HCT116 (cell line): Measurements from ENCODE around the gene HOXA7. TPM values are rescaled to one million over a fixed set of nuclear protein-coding genes. Genes with fewer than 3 reads are reported as not detected.

ENCODE experiments used
- ATAC-seq: fragments of 200-7000 bp; cut with Tn5 transposase; 2 replicates; pipeline ENCODE4 v1.9.1; 2020; ENCODE audit warnings: mild to moderate bottlenecking, moderate library complexity
- BruUV-seq: library from RNA; stranded (reverse); fragments of 400-500 nt; replicated peaks from 2 replicates; lab custom pipeline; 2021; lab: Mats Ljungman, UMichigan
- CTCF ChIA-PET: fragments of 300-600 bp; sonication (Branson Sonifier 250); formaldehyde crosslinking; loops from one replicate; lab custom pipeline; 2021; ENCODE audit warnings: antibody characterized with exemption; lab: Charles Lee
- POLR2A ChIA-PET: fragments of 300-600, 350-600 bp; sonication (Branson Sonifier 250); formaldehyde crosslinking; loops from one replicate; lab custom pipeline; 2021; ENCODE audit warnings: antibody characterized with exemption; lab: Charles Lee
- RAD21 ChIA-PET, 2 experiments: fragments of 300-600 bp; sonication (Branson Sonifier 250); formaldehyde crosslinking; loops; one replicate each; lab custom pipeline; 2023; ENCODE audit warnings: low total read pairs in 2 of 2; ENCODE audit not compliant: uncharacterized antibody in 2 of 2, unreplicated experiment in 2 of 2, low non-redundant PET in 1 of 2; lab: Charles Lee
- DNase-seq: peaks from one replicate; pipeline ENCODE4 v3.0.0-alpha.2; 2010; ENCODE audit warnings: low read depth, low spot score
- H2AFZ ChIP-seq: fragments of 200-600 bp; shearing (Covaris generic), sonication (generic); 2 replicates; pipeline ENCODE4 v1.6.1; 2017; ENCODE audit warnings: low read depth, mixed run types, mixed read lengths, antibody characterized with exemption, low read length; ENCODE audit not compliant: poor library complexity, severe bottlenecking
- H3K27ac ChIP-seq: 2 replicates; pipeline ENCODE4 v1.5.1; 2012; ENCODE audit warnings: low read depth, low read length
- H3K27me3 ChIP-seq: fragments of 200-600 bp; sonication (generic); 2 replicates; pipeline ENCODE4 v1.6.1; 2016; ENCODE audit warnings: mixed run types, low read length, mixed read lengths; ENCODE audit not compliant: insufficient read depth
- H3K36me3 ChIP-seq, 2 experiments: fragments of 200-500 bp in 1 of 2; fragments of 200-600 bp in 1 of 2; sonication (Bioruptor generic) in 1 of 2; sonication (generic) in 1 of 2; 2 replicates each; pipeline versions ENCODE4 v1.5.1 to v1.6.1; 2014 to 2016; ENCODE audit warnings: low read length in 2 of 2, inconsistent platforms in 1 of 2, mixed read lengths in 1 of 2, mixed run types in 1 of 2; ENCODE audit not compliant: insufficient read depth in 2 of 2, control insufficient read depth in 1 of 2
- H3K4me1 ChIP-seq, 2 experiments: fragments of 200-600 bp in 1 of 2; sonication (generic) in 1 of 2; 2 replicates each; pipeline versions ENCODE4 v1.5.1 to v1.6.1; 2012 to 2017; ENCODE audit warnings: low read length in 2 of 2, inconsistent platforms in 1 of 2, mild to moderate bottlenecking in 1 of 2, mixed read lengths in 1 of 2, mixed run types in 1 of 2, moderate library complexity in 1 of 2; ENCODE audit not compliant: insufficient read depth in 2 of 2, control insufficient read depth in 1 of 2
- H3K4me2 ChIP-seq: fragments of 200-600 bp; sonication (generic); 2 replicates; pipeline ENCODE4 v1.6.1; 2017; ENCODE audit warnings: mixed run types, low read length, mixed read lengths
- H3K4me3 ChIP-seq, 2 experiments: fragments of 200-600 bp in 1 of 2; sonication (generic) in 1 of 2; replicated peaks in 1 of 2; 2 replicates each; pipeline ENCODE4 v1.5.1; 2011 to 2016; ENCODE audit warnings: low read length in 2 of 2, control low read depth in 1 of 2, low read depth in 1 of 2, mild to moderate bottlenecking in 1 of 2, mixed read lengths in 1 of 2, mixed run types in 1 of 2
- H3K79me2 ChIP-seq: fragments of 200-600 bp; sonication (generic); 2 replicates; pipeline ENCODE4 v1.6.1; 2017; ENCODE audit warnings: mild to moderate bottlenecking, mixed run types, low read length, moderate library complexity, mixed read lengths; ENCODE audit not compliant: insufficient read depth
- H3K9ac ChIP-seq: fragments of 200-600 bp; sonication (generic); 2 replicates; pipeline ENCODE4 v1.6.1; 2016; ENCODE audit warnings: low read length, mixed read lengths
- H3K9me2 ChIP-seq: fragments of 200-600 bp; sonication (generic), shearing (Covaris generic); 2 replicates; pipeline ENCODE4 v1.6.1; 2017; ENCODE audit warnings: mixed run types, mild to moderate bottlenecking, moderate library complexity; ENCODE audit not compliant: insufficient read depth
- H3K9me3 ChIP-seq, 2 experiments: fragments of 200-500 bp in 1 of 2; fragments of 200-600 bp in 1 of 2; sonication (Bioruptor generic) in 1 of 2; sonication (generic) in 1 of 2; 2 replicates each; pipeline ENCODE4 v1.6.1; 2014 to 2017; ENCODE audit warnings: low read length in 2 of 2, mixed read lengths in 2 of 2, inconsistent platforms in 1 of 2, low read depth in 1 of 2, mild to moderate bottlenecking in 1 of 2, mixed run types in 1 of 2, moderate library complexity in 1 of 2; ENCODE audit not compliant: control insufficient read depth in 1 of 2, insufficient read depth in 1 of 2
- H4K20me1 ChIP-seq: fragments of 200-600 bp; sonication (generic), shearing (Covaris generic); 2 replicates; pipeline ENCODE4 v1.6.1; 2017; ENCODE audit warnings: mixed run types, mild to moderate bottlenecking, moderate library complexity; ENCODE audit not compliant: insufficient read depth
- CEBPB ChIP-seq: IDR thresholded peaks from 2 replicates; pipeline ENCODE4 v1.6.1; 2012; ENCODE audit warnings: low read depth
- EGR1 ChIP-seq: IDR thresholded peaks from 2 replicates; pipeline ENCODE4 v1.6.1; 2012; ENCODE audit warnings: low read depth
- EZH2phosphoT487 ChIP-seq: fragments of 200-600 bp; IDR thresholded peaks from 2 replicates; pipeline ENCODE4 v1.6.1; 2018; ENCODE audit warnings: antibody characterized with exemption, borderline replicate concordance
- POLR2A ChIP-seq: IDR thresholded peaks from 2 replicates; pipeline ENCODE4 v1.7.0; 2011; ENCODE audit warnings: borderline replicate concordance; ENCODE audit not compliant: insufficient read depth, insufficient read length; ENCODE audit errors: extremely low read depth
- POLR2AphosphoS5 ChIP-seq: IDR thresholded peaks from 2 replicates; pipeline ENCODE4 v1.6.1; 2011; ENCODE audit warnings: mild to moderate bottlenecking, low read depth, low read length, moderate library complexity
- SIN3A ChIP-seq: IDR thresholded peaks from 2 replicates; pipeline ENCODE4 v1.6.1; 2012; ENCODE audit warnings: low read depth
- TCF7L2 ChIP-seq: IDR thresholded peaks from 2 replicates; pipeline ENCODE4 v1.7.0; 2011; ENCODE audit warnings: borderline replicate concordance, inconsistent platforms; ENCODE audit not compliant: insufficient read depth, insufficient read length; ENCODE audit errors: extremely low read depth
- intact Hi-C: fragments of 100-400 bp; cut with micrococcal nuclease; formaldehyde crosslinking; loops from 2 replicates; pipeline ENCODE4 v1.10.0; 2022
- total RNA-seq: library from RNA; stranded (reverse); gene quantifications from one replicate; pipeline ENCODE4 v1.2.1, GENCODE V29; 2021; ENCODE audit not compliant: unreplicated experiment
- TF ChIP-seq, protein P1 (sequence below), 3 experiments: fragments of 200-600 bp in 1 of 3; sonication (generic) in 1 of 3; IDR thresholded peaks in 2 of 3; conservative IDR thresholded peaks in 1 of 3; 2 replicates each; pipeline ENCODE4 v1.5.1; 2012 to 2017; ENCODE audit warnings: low read depth in 2 of 3, low read length in 2 of 3, antibody characterized with exemption in 1 of 3, borderline replicate concordance in 1 of 3, control low read depth in 1 of 3, mild to moderate bottlenecking in 1 of 3, mixed read lengths in 1 of 3, mixed run types in 1 of 3, moderate library complexity in 1 of 3; ENCODE audit not compliant: insufficient read depth in 1 of 3
- TF ChIP-seq, protein P2 (sequence below): IDR thresholded peaks from 2 replicates; pipeline ENCODE4 v1.6.1; 2012; ENCODE audit warnings: low read depth

Gene HOXA7
- total RNA-seq, 1 experiment from 2014 or later, result 15.0 TPM

DNA sequence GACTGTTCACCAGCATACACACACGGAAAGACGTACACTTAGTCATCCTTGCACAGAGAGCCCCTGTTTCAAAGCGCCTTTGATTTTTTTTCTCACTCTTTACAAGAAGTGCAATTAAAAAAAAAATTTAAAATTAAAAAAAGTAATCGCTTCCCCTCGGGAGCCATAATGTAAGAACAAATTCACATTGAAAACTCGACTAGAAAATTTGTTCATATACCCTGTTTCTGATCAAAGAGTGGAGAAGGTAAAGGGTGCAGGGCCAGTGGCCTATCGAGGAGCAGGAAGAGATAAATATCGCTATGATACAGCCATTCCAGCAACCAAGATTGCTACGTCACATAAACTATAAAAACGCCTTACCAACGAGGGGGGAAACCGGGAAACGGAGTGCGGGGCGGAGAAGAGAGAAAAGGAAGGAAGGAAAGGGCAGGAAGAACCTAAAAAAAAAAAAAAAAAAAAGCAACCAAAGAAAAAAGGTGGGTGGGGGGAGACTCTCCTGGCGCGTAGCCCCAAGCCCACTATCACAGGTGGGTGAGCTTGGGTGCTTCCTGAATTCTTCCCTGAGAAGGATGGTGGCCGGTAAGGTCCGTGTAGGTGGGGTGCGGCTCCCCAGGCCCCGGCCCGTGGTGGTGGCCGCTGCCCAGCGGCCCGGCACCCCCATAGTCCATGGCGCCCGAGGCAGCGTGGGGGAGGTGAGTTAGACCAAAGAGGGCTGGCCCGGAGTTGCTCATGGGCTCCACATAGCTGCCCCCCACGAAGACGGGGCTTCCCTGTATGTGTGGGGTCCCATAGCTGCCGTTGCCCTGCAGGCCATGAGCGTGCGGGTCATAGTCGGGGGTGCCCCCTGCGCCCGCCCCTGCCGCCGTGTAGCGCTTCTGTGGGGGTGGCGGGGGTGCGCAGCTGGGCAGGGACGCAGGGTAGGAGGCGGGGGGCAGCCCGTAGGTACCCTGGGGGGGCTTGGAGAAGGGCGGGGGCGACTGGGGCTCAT, 48.8 kb downstream of the HOXA7 start:
- H3K27ac ChIP-seq, result no peak overlapping the region
- ATAC-seq (no peak), DNase-seq (no peak)
- peaks cover 13% of the 10 kb centered on the region for H3K79me2 ChIP-seq
- TF ChIP-seq POLR2A (no peak), EZH2phosphoT487 (no peak), EGR1 (no peak), SIN3A (no peak), POLR2AphosphoS5 (no peak)
- TF ChIP-seq, protein P1, sequence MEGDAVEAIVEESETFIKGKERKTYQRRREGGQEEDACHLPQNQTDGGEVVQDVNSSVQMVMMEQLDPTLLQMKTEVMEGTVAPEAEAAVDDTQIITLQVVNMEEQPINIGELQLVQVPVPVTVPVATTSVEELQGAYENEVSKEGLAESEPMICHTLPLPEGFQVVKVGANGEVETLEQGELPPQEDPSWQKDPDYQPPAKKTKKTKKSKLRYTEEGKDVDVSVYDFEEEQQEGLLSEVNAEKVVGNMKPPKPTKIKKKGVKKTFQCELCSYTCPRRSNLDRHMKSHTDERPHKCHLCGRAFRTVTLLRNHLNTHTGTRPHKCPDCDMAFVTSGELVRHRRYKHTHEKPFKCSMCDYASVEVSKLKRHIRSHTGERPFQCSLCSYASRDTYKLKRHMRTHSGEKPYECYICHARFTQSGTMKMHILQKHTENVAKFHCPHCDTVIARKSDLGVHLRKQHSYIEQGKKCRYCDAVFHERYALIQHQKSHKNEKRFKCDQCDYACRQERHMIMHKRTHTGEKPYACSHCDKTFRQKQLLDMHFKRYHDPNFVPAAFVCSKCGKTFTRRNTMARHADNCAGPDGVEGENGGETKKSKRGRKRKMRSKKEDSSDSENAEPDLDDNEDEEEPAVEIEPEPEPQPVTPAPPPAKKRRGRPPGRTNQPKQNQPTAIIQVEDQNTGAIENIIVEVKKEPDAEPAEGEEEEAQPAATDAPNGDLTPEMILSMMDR (IDR thresholded peaks at IDR 0.05 in 2 of 3, conservative IDR thresholded peaks at IDR 0.05 in 1 of 3; ENCODE audit: borderline replicate concordance in 1 of 3, insufficient read depth in 1 of 3, low read depth in 2 of 3, low read length in 2 of 3), result no peak
- H3K4me3 ChIP-seq, result no peak overlapping the region
- H3K9me2 ChIP-seq, result no peaks in the 10 kb centered on the region
- intact Hi-C loops, result no loop called here
- BruUV-seq, result no TSS peak
- no peaks in the 10 kb centered on the region for H3K27me3 ChIP-seq
- H3K36me3 ChIP-seq, result no peaks in the 10 kb centered on the region
- H3K9ac ChIP-seq, result no peak overlapping the region
- CTCF ChIA-PET, result no interaction called here
- no peaks in the 10 kb centered on the region for H3K9me3 ChIP-seq
- POLR2A ChIA-PET, result no interaction called here
- H3K4me1 ChIP-seq, result peaks cover 22 to 23% of the 10 kb centered on the region in 2 experiments
- H3K4me2 ChIP-seq, result no peak overlapping the region
- no peaks in the 10 kb centered on the region for H4K20me1 ChIP-seq
- no peak overlapping the region for H2AFZ ChIP-seq
- RAD21 ChIA-PET, result no interaction called here

DNA sequence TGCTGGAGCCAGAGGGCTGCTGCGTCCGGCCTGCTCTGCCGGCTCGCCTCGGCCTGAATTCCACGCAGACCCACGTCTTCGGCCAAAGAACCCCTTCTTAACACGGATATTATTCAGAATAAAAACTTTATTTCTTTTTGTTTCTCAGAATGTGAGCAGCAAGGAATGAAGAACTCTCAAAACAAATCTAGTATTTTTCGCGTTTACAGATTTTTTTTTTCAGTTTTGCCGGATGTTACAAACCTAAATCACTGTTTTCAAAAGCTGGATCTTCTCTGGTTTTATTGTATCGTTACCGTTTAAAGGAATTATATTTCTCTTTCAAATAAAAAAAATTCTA, 49.6 kb downstream of the HOXA7 start:
- ChIA-PET CTCF (no interaction called here), RAD21 (no interaction called here), POLR2A (no interaction called here)
- BruUV-seq, result no TSS peak
- Histone ChIP-seq H2AFZ (no peak overlapping the region), H3K36me3 (no peaks in the 10 kb centered on the region), H3K4me2 (no peak overlapping the region), H3K79me2 (0 out of 2 replicates have a peak, but pooled peaks cover 5% of the 10 kb centered on the region), H3K4me3 (no peak overlapping the region), H3K27me3 (no peaks in the 10 kb centered on the region), H4K20me1 (no peaks in the 10 kb centered on the region), H3K4me1 (peaks cover 14 to 15% of the 10 kb centered on the region in 2 experiments), H3K27ac (no peak overlapping the region), H3K9ac (no peak overlapping the region), H3K9me2 (no peaks in the 10 kb centered on the region), H3K9me3 (no peaks in the 10 kb centered on the region)
- ATAC-seq, result no peak
- intact Hi-C loops, result no loop called here
- no peak for DNase-seq
- TF ChIP-seq, protein P1 (IDR thresholded peaks at IDR 0.05 in 2 of 3, conservative IDR thresholded peaks at IDR 0.05 in 1 of 3; ENCODE audit: borderline replicate concordance in 1 of 3, insufficient read depth in 1 of 3, low read depth in 2 of 3, low read length in 2 of 3), result no peak
- TF ChIP-seq CEBPB, result no peak
- no peak for TF ChIP-seq EGR1
- TF ChIP-seq, protein P2, sequence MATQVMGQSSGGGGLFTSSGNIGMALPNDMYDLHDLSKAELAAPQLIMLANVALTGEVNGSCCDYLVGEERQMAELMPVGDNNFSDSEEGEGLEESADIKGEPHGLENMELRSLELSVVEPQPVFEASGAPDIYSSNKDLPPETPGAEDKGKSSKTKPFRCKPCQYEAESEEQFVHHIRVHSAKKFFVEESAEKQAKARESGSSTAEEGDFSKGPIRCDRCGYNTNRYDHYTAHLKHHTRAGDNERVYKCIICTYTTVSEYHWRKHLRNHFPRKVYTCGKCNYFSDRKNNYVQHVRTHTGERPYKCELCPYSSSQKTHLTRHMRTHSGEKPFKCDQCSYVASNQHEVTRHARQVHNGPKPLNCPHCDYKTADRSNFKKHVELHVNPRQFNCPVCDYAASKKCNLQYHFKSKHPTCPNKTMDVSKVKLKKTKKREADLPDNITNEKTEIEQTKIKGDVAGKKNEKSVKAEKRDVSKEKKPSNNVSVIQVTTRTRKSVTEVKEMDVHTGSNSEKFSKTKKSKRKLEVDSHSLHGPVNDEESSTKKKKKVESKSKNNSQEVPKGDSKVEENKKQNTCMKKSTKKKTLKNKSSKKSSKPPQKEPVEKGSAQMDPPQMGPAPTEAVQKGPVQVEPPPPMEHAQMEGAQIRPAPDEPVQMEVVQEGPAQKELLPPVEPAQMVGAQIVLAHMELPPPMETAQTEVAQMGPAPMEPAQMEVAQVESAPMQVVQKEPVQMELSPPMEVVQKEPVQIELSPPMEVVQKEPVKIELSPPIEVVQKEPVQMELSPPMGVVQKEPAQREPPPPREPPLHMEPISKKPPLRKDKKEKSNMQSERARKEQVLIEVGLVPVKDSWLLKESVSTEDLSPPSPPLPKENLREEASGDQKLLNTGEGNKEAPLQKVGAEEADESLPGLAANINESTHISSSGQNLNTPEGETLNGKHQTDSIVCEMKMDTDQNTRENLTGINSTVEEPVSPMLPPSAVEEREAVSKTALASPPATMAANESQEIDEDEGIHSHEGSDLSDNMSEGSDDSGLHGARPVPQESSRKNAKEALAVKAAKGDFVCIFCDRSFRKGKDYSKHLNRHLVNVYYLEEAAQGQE, result no peak
- TF ChIP-seq SIN3A, result no peak
- TF ChIP-seq TCF7L2, result no peak
